Articular chondrocyte of knee joint (primary cell): ENCODE data around the gene CYB5R3. TPM values are rescaled to one million over a fixed set of nuclear protein-coding genes. Genes with fewer than 3 reads are reported as not detected.

ENCODE experiments used
- small RNA-seq: library from RNA; depleted of rRNA; stranded (forward); fragments of <200 nt; gene quantifications from one replicate; pipeline ENCODE3, GENCODE V24; 2012
- total RNA-seq: library from RNA; depleted of rRNA; stranded (reverse); fragments of >200 nt; gene quantifications from 2 replicates; pipeline ENCODE4 v1.2.3, GENCODE V29; 2012

The CYB5R3 gene
- total RNA-seq = 103 and 117 TPM in 2 replicates

GRCh38 chr22:42649246-42650099 is at the start of gene CYB5R3:
TSS of gene CYB5R3 (minus strand) at chr22:42649392. CDS start at chr22:42649315, 77 bp downstream.

GRCh38 chr22:42614312-42615091 is 34.7 kb downstream of the CYB5R3 start, which contains the start of gene POLDIP3:
TSS of gene POLDIP3 (minus strand) at chr22:42614883. CDS start at chr22:42614857, 26 bp downstream.

Small RNAs within 50 kb of the gene (small RNA-seq; reads per million reads assigned to genes)
- gene RNU6-513P = not detected

Other genes starting within 250 kb of the CYB5R3 start
- gene NFAM1, start 217.0 kb downstream of the CYB5R3 start, total RNA-seq = under 0.01 and 0.11 TPM in 2 replicates
- gene RRP7A, start 129.6 kb downstream of the CYB5R3 start, total RNA-seq = 21.0 and 23.4 TPM in 2 replicates
- gene SERHL2, start 95.4 kb downstream of the CYB5R3 start, total RNA-seq = 4.9 and 7.1 TPM in 2 replicates
- gene POLDIP3, start 34.5 kb downstream of the CYB5R3 start, total RNA-seq = 29.1 and 32.5 TPM in 2 replicates
- gene ATP5MGL, start 8.8 kb downstream of the CYB5R3 start, total RNA-seq = 0.91 and 0.97 TPM in 2 replicates
- 23.9 and 31.4 TPM in 2 replicates for gene A4GALT, start 71.5 kb upstream of the CYB5R3 start, total RNA-seq
- 93.4 and 104 TPM in 2 replicates for gene ARFGAP3, start 207.9 kb upstream of the CYB5R3 start, total RNA-seq